Measurements from ENCODE around the gene INHBA.

INHBA gene

DNA sequence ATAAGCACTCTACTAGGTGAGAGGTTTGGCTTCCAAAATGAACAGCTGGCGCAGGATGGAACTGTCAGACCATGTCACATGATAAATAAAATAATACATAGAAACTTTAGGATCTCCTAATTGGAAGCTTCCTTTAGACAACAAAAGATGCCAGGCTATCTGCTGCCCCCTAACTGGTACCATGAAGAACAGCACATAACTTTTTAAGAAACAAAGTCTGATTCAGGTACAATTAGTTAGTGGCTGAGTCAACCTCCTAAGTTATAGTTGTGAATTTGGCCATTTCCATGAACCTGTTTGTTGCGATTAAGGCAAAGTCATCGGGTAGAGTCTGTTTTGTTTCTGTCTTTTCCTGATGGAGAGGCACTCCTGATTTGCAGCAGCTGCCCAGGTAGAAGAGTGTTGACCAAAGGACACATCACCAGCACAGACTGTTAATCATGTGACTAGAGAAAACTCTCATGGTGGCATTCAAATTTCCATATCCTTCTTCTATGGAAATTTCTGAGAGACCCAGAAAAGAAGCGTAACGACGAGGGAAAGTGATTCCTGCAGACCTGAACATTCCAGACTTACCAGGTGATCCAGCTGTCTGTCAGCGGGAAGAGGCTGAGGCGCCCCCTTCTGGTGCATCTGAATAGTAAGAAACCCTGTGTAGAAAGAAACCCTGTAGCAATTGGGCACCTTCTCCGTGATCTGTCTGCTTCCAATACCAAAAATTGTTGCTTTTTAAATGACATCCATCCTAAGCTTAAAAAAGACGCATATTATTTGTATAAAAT, 8.6 kb upstream of the INHBA start:
- no peak for DNase-seq (ENCODE audit: low read depth)

DNA sequence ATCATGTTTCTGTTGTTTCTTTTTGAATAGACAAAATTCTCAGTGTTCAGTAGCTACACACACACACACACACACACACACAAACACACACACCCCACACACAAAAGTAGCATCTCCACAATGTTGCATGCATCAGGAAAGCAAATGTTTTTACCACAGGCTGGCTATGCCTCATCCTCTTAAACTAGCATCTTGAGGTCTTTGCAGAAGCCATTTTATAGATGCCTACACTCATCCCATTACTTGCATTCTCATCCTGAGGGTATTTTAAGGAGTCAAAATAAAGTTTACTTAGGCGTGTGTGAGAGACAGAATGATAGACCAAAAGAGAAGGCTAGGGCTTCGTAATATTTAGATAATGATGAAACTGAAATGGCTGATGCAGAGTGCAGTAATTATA, 7.9 kb upstream of the INHBA start:
- DNase-seq (ENCODE audit: low read depth), result no peak

DNA sequence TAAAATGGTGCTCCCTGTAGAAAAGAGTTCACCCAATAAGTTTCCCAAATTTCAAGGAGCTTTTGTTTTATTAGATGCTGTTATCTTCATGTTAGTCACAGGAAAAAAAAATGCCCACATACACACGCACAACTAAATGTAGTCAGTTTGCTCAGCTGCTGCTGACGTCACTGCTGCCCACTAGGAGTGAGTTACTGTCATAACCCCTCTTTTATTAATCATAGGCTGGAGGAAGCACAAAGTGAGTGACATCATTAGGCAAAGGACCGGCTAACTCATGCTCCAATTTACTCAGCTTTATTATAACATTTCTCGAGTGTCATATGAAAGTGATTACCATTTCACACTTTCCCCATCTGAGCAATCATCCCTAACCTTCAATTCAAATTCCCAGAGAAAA, 6.7 kb upstream of the INHBA start:
- no peak for DNase-seq (ENCODE audit: low read depth)

DNA sequence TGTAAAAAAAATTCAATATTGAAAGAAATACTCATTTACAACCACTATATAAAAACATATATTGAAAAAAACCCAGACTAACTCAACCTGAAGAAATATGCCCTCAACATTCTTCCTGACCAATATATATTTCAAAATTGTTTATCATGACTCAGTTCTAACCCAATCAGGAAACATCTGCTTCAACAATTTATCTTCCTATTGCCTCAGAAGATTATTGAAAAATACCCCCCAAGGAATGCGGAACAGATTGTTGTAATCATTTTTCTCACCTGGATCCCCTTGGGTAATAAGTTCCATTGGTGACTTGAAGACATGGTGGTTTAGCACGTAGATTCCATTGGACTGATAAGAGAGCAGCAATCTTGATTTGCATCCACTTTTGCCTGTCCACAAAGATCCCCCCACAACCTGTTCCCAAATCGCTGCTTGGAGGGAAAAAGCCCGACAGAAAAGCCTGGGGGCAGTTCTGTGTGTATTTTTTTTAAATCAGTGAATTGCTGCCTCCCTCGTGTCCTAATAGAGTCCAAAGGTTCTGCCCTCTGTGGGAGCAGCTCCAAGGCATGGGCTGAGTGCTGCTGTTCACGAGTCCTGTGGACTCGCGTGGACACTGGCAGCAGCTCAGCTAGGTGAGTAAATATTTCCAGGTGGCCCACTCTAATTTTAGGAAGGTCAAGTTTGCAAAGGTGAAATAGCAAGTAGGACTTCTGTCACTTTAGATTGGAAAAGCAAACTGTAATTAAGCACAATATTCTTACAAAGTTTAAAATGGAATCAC, 5.9 kb upstream of the INHBA start:
- no peak for DNase-seq (ENCODE audit: low read depth)

DNA sequence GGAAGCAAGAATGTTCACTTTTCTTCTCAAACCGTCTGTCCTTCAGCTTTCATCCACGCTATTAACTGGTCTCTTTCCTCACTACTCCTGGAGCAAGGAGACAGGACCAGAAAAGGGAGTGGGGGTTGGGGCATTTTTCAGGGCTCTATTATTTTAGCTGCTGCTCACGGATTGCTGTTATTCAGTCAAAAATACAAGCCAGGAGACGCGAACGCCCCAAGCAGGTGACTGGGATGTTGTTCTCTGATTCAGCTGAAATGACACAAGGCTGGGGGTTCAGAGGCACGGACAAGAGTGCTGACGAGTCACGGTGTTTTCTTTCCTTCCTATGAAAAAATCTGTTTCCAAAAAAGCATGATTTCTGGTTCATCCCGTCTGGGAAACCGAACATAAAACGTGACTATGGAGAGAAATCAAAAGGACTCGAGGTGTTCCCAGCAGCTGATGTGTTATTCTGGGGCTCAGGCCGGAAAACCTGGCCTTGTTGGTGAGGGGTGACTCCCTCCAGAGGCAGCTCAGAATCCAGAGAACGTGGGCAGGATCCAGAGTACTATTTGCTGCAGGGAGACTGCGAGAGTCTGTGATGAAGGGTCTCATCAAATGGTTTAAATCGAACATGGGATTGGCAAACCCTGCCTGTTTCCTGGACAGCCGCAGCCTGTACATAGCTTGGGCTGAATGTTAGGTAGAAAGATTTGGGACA, 3.5 kb upstream of the INHBA start:
- no peak for DNase-seq (ENCODE audit: low read depth)

DNA sequence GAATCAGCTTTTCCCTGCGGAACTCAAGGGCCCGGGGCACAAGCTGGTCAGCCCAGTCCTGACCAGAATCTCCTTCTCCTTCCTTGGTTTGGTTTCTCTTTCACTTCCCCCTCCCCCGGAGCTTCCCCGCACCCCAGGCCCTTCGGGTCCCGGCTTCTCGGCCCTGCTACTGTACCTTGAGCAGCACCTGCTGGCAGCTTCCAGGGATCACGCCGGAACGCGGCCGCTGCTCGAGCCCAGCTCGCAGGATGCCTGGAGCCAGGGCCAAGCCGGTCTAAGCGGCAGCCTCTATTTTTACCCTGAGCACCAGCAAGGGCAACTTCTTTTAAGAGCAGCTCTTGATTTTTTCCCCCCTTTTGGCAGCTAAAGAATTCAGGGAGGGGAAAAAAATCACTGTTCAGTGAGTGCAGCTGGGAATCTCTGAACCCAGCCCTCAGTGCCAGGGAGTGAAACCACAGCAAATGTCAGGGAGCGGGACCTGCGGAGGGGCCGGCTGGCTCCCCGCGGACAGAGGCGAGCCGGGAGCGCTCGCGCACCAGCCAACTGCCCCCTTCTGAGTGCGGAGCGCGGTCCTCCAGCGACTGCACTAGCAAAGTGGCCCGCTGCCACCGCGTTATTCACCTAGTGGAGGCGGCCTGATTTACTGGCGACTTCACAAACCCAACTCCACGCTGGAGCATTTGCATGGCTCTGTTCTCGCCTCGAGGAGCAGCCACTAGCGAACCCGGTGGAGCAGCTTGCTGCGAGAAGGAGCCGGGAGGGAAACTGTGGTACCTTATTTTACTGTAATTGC, 2.4 kb upstream of the INHBA start:
- peak; percentile 86 for DNase-seq (ENCODE audit: low read depth)

DNA sequence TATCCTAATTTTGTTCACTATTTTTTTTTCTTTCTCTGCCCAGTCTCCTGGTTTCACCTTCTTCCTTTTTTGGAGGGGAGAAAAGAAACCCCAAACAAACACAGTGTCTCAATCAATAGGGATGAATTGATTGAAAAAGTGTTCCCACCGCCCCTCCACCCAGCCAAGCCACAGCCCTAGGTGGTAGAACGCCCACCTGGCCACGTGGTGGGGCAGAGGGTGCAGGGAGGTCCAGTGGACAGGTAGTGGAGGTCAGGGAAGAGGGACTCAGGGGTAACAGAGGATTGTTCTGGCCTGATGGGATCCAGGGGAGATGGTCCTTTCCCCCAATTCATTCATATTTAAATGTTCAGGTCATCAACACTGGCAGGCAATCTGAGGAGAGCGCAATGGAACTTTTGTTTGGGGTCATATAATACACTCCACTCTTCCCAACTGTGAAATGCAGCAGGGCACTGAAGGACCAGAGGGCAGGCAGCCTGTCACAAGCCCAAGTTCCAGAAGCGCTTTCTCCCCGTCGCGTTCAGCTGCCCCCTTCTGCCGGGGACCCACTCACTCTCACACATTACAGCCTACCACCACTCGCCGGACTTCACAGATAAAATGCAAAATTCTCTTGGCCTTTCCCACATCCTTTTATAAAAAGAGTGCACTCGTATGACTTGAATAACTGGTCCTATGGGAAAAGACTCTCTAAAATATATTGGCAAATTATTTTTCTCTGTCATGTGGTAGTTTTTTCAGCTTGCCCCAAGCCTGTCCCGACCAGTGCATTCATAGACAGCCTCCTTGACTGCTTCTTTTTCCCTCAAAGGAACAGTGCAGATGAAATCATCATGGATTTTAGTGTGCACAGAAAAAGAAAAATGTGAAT, 1.6 kb downstream of the INHBA start:
- no peak for DNase-seq (ENCODE audit: low read depth)

DNA sequence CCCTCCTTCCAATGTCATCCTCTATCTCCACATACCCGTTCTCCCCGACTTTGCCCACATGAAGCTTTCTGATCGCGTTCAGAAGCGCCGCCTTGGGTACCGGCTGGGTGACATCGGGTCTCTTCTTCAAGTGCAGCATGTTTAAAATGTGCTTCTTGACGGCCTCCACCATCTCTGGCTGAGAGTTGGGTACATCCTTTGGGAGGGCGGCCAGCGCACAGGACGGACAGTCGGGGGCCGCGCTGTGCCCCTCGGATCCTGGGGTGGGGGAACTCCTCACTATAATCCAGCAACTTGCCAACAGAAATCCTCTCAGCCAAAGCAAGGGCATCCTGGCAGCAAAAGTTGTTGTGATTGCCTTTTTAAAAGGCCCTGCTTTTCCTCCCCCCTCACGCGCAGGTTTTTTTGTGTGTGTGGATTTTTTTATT, 2.8 kb downstream of the INHBA start:
- no peak for DNase-seq (ENCODE audit: low read depth)

DNA sequence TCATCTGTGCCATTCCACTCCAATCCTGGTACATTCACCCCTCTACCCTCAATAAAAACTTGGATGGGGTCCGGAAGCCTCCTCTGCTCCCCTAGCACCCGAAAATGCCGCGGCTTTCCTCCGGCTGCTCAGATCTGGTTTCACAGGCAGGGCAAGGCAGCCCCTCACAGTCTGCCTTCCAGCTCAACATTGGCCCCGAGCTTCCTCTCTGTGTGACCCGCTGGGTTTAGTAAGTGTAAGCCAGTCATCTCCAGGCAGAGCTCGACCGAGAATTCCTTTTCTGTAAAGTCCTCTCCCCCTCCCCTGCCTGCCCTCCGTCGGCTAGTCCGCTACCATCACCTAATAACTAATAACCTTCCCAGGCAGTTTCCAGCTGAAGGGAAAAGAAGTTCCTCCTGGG, 3.4 kb downstream of the INHBA start:
- DNase-seq (ENCODE audit: low read depth), result no peak

DNA sequence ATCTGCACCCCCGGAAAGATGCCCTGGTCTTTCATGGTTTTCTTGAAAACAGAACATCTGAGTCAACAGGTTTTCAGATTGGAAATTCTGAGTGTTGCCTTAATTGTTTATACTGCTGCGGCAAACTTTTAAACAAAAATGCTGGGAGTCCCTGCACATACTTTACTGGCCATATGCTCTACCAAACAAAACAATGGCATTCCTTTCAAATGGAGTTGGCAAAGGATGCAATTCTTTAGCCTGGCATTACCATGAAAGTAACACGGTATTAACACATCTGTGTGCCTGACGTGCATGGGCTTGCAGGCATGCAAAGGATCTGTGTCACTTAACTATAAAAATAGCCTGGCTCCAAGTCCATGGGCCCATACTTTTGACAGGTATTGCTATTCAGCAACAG, 4.2 kb downstream of the INHBA start:
- DNase-seq (ENCODE audit: low read depth), result no peak

DNA sequence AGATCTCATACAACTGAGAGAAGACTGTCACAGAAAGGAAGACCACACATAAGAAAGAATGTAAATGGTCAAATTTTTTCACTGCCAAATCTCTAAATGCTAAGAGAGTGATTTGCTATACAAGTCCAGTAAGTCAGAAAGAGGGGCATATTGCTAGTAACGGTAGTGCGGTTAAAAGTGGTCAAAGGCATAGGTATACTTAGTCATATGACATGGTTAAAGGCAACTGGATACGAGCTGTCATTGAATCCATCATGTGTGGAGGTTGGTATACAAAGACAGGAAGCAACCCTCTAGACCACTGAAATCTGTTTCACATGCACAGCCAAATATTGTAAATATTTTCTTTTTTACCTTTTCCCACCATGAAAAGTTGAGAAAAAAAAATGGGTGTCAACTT, 4.8 kb downstream of the INHBA start:
- DNase-seq (ENCODE audit: low read depth), result no peak

DNA sequence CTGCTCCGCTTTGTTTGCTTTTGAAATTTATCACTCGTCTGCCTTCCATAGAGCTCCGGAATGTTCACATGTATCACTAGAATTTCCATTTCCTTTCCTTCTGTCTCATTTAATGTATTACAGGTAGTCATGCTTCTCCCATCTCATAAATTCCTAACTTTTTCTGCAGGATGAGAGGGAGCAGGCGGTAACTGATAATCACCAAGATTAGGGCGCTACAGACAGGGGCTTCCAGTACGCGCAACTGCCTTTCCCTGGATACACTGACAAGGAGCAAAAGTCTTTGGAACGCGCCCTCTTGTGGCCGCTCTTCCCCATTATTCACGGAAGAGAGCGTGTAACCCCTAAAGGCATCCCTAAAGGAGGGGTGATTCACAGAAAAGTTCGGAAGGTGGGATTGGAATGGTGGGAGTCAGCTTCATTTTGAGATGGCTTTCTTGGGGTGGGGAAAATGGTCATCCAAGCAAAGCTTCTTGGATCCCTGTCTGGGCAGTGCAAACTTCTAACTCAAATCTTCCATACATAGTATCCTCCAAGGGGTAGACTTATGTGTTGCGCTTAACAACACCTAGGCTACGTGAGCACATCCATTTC, 6.5 kb downstream of the INHBA start:
- DNase-seq (ENCODE audit: low read depth), result peak; percentile 71

DNA sequence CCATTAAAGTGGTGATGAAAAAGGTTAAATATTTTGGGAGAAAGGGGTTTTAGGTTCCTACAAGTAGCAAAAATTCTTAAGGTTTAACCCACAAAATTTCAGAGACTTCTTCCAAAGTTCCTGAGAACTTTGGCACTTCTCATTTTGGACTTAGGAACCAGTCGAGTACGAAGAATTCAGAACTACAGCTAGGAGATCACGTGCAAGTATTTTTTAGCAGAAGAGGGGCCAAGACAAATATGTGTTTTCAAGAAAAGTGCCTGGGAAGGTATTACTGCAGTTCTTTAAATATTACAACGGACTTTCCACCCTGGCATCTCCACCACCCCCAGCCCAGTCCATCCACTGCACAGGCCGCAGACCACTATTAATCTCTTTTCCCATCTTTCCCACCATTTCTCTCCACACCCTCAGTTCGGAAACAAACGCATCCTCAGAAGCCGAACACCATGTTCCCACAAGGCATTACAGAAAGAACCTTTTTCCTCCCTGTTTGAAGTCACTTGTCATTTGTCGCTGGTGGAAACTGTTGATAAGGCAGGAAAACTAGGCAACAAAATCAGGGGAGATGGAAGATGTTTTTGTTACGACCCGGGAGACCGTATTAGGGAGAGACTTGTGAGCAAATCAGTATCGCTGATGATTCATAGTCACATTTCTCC, 7.1 kb downstream of the INHBA start:
- peak; percentile 49 for DNase-seq (ENCODE audit: low read depth)

DNA sequence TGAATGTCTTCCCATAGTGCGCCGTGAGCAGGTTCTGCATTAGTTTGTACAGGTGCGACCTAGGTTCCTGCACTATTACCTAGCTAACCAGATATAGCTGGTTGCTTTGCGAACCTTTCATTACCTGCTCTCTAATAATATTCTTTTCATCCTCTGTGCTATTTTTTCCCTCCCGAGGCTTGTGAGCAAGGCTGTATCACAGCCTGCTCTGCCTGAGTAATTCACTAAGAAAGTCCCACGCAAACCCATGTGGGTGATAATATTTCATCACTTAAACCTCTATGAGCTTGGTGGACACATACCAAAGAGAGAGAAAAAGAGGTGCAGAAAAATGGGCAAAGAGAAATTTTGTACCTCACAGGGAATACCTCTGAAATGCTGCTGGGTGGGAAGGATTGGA, 8.4 kb downstream of the INHBA start:
- no peak for DNase-seq (ENCODE audit: low read depth)

DNA sequence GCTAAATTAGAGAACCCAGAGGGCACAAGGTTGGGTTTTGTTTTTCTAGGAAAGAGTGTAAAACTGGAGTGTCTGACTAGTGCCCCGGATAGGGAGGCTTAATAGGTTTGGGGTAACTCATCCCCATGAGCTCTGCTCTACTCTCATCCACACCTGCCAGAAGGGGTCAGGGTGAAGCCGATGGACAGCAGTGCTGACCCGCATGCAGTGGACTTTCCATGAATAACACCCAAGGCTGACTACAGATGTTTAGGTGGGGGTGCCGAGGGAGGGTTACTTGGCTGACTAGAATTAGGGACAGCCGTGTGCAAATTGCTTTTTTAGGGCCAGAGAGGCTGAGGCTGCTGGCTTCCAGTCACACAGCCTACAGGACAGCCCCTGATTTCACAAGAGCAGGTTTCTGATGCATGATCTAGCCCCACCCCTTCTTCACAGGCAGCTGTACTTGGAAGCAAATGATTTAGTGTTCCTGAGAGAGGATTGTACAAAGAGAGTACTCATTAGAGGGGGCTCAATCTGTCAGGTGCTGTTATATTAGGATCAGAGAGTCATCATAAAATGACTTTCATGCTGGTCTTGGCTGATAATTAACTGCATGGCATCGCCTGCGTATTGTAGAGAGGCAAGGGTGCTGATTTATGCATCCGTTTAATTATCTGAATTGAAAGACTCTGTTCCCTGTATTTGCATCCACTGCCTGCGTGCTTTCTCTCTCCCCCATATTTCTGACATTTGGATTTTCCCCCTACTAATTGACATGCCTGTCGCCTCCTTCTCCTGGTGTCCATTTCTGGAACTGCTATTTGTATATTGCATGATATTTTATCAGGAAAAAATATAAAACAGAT, 9.5 kb downstream of the INHBA start:
- DNase-seq (ENCODE audit: low read depth), result no peak

DNA sequence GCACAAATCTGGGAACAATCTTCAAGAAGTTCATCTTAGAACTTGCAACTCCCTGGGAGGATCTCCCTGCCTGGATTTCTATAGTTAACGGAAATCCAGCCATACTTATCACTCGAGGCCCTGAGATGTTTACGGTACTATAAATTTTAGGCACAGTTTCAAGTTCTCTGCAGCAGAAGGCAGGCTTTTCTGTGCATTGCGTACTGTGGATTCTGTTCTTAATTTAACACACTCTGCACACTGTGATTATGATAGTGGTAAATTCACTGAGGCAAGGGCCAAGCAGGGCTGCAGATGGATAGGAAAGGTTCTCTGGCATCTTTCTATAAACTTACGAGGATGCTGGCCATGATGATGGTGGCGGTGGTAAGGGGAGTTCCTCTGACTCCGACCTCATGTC, 10.6 kb downstream of the INHBA start:
- no peak for DNase-seq (ENCODE audit: low read depth)

DNA sequence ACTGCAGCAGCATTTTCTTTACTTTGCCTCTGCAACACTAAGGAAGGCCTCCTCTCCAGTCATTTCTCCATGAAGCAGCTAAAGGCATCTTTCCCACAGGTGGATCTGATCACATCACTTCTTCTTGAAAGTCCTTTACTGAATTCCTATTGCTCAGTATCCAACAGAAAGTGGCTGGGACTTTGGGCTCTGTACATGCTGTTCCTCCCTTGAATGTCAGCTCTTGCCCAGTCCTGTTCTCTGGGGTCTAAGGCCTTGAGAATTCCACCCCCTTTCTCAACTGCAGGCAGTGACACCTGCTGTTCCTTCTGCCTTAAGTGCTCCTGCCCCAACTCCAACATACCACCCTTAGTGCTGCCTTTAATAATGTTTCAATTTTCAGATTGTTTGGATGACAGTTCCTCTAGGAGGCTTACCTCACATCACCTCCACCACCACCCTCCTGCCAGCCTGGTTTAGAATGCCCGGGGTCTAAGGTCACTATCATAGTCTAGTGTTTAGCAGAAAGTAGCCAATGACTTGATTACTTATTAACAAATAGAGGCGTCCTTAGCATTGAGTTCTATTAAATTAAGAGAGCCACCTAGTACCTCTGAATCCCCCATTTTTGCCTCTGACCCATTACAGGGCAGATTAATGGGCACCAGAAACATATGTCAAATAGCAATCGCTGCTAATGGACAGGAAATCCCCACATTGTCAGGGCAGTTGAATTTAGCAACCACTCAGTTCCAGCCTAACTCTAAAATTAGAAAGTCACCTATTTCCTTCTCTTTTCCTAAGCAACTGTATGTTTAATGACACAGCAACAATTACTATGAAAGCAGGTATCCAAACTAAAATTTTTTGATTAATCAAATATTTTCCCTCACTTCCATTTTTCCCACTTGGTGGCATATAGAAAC, 11.4 kb downstream of the INHBA start:
- no peak for DNase-seq (ENCODE audit: low read depth)

DNA sequence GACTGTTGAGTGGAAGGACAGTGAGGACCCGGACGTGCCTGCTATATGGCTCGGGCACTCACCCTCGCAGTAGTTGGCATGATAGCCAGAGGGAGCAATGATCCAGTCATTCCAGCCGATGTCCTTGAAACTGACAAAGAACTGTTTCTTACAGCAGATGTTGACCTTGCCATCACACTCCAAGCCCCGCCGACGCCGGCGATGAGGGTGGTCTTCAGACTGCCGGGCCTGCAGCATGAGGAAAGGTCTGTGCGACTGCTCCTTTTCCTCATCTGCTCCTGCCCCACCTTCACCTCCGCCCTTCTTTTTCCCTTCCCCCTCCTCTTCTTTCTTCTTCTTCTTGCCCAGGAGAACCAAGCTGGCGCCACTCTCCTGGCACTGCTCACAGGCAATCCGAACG, 13.1 kb downstream of the INHBA start:
- DNase-seq (ENCODE audit: low read depth), result no peak

Data from fibroblast of the conjunctiva (primary cell).